ENCODE data around the gene TNF. TPM values are rescaled to one million over a fixed set of nuclear protein-coding genes. Genes with fewer than 3 reads are reported as not detected.
A peak's percentile ranks its signal among the peaks of the same experiment; 100 is the strongest.

Gene TNF
- total RNA-seq (2021) (0.23 to 0.46 TPM (median 0.31 TPM) in 3 replicates), Bru-seq, nascent RNA (percentile 11 among the genes with signal in this experiment)
- long read RNA-seq, experiment 1: 0 reads
- long read RNA-seq, experiment 2: 0 reads
- long read RNA-seq, experiment 3: 0 reads

DNA sequence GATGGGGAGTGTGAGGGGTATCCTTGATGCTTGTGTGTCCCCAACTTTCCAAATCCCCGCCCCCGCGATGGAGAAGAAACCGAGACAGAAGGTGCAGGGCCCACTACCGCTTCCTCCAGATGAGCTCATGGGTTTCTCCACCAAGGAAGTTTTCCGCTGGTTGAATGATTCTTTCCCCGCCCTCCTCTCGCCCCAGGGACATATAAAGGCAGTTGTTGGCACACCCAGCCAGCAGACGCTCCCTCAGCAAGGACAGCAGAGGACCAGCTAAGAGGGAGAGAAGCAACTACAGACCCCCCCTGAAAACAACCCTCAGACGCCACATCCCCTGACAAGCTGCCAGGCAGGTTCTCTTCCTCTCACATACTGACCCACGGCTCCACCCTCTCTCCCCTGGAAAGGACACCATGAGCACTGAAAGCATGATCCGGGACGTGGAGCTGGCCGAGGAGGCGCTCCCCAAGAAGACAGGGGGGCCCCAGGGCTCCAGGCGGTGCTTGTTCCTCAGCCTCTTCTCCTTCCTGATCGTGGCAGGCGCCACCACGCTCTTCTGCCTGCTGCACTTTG, at the start of gene TNF:
Gene TNF (plus strand): TSS at position 231 of the 567 bp plus-strand sequence. CDS start 177 bp downstream, at position 408.
- DNase-seq (ENCODE audit: low spot score): no peak
- Mint-ChIP-seq H3K4me1 (peaks cover 29% of the 10 kb centered on the region), H3K27ac (no peak within 1 kb of the TSS), H3K36me3 (no peaks in the 10 kb centered on the region), H3K27me3 (ENCODE audit: low read depth) (peaks cover 40% of the 10 kb centered on the region), H3K9me3 (no peaks in the 10 kb centered on the region), H3K4me3 (no peak within 1 kb of the TSS)
- ChIA-PET POLR2A (interaction anchor here (1.1 kb wide), 1 partner anchor 29 kb away, joined by 3 read pairs; the partner anchor contains the start of gene ATP6V1G2), CTCF (interaction anchor here (0.6 to 15.1 kb wide), 7 partner anchors 10 to 133 kb away, joined by 3 to 293 read pairs (median 21); partner anchors contain the start of genes ATP6V1G2, LST1, NCR3 and NFKBIL1)
- no peak for TF ChIP-seq CREB1 (CRISPR knock-in tag; IDR thresholded peaks at IDR 0.05)
- no peak for TF ChIP-seq PRDM15 (CRISPR knock-in tag; IDR thresholded peaks at IDR 0.05)
- TF ChIP-seq, protein P1, sequence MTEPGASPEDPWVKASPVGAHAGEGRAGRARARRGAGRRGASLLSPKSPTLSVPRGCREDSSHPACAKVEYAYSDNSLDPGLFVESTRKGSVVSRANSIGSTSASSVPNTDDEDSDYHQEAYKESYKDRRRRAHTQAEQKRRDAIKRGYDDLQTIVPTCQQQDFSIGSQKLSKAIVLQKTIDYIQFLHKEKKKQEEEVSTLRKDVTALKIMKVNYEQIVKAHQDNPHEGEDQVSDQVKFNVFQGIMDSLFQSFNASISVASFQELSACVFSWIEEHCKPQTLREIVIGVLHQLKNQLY (CRISPR knock-in tag; IDR thresholded peaks at IDR 0.05): no peak
- no peak for TF ChIP-seq FOXP1 (CRISPR knock-in tag; IDR thresholded peaks at IDR 0.05; ENCODE audit: borderline replicate concordance)
- TF ChIP-seq, protein P2, sequence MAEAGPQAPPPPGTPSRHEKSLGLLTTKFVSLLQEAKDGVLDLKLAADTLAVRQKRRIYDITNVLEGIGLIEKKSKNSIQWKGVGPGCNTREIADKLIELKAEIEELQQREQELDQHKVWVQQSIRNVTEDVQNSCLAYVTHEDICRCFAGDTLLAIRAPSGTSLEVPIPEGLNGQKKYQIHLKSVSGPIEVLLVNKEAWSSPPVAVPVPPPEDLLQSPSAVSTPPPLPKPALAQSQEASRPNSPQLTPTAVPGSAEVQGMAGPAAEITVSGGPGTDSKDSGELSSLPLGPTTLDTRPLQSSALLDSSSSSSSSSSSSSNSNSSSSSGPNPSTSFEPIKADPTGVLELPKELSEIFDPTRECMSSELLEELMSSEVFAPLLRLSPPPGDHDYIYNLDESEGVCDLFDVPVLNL (CRISPR knock-in tag; IDR thresholded peaks at IDR 0.05; ENCODE audit: borderline replicate concordance, low read depth): no peak
- no peak for TF ChIP-seq CTCF (IDR thresholded peaks at IDR 0.05)
- TF ChIP-seq, protein P3, sequence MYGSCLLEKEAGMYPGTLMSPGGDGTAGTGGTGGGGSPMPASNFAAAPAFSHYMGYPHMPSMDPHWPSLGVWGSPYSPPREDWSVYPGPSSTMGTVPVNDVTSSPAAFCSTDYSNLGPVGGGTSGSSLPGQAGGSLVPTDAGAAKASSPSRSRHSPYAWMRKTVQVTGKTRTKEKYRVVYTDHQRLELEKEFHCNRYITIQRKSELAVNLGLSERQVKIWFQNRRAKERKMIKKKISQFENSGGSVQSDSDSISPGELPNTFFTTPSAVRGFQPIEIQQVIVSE (CRISPR knock-in tag; IDR thresholded peaks at IDR 0.05; ENCODE audit: borderline replicate concordance): no peak
- no peak for TF ChIP-seq ZNF317 (CRISPR knock-in tag; IDR thresholded peaks at IDR 0.05; ENCODE audit: borderline replicate concordance, low read depth)
- no peak for TF ChIP-seq EMX1 (CRISPR knock-in tag; IDR thresholded peaks at IDR 0.05)
- TF ChIP-seq, protein P4, sequence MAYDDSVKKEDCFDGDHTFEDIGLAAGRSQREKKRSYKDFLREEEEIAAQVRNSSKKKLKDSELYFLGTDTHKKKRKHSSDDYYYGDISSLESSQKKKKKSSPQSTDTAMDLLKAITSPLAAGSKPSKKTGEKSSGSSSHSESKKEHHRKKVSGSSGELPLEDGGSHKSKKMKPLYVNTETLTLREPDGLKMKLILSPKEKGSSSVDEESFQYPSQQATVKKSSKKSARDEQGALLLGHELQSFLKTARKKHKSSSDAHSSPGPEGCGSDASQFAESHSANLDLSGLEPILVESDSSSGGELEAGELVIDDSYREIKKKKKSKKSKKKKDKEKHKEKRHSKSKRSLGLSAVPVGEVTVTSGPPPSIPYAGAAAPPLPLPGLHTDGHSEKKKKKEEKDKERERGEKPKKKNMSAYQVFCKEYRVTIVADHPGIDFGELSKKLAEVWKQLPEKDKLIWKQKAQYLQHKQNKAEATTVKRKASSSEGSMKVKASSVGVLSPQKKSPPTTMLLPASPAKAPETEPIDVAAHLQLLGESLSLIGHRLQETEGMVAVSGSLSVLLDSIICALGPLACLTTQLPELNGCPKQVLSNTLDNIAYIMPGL (CRISPR knock-in tag; IDR thresholded peaks at IDR 0.05): no peak
- no peak for ATAC-seq

- H3K9me3 Mint-ChIP-seq: no peaks in the 10 kb centered on the region
- no peak for ATAC-seq
- H3K4me1 Mint-ChIP-seq: peaks cover 26% of the 10 kb centered on the region
- TF ChIP-seq USF1 (CRISPR knock-in tag; IDR thresholded peaks at IDR 0.05): no peak
- TF ChIP-seq, protein P5, sequence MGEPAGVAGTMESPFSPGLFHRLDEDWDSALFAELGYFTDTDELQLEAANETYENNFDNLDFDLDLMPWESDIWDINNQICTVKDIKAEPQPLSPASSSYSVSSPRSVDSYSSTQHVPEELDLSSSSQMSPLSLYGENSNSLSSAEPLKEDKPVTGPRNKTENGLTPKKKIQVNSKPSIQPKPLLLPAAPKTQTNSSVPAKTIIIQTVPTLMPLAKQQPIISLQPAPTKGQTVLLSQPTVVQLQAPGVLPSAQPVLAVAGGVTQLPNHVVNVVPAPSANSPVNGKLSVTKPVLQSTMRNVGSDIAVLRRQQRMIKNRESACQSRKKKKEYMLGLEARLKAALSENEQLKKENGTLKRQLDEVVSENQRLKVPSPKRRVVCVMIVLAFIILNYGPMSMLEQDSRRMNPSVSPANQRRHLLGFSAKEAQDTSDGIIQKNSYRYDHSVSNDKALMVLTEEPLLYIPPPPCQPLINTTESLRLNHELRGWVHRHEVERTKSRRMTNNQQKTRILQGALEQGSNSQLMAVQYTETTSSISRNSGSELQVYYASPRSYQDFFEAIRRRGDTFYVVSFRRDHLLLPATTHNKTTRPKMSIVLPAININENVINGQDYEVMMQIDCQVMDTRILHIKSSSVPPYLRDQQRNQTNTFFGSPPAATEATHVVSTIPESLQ (CRISPR knock-in tag; IDR thresholded peaks at IDR 0.05): no peak
- TF ChIP-seq, protein P6, sequence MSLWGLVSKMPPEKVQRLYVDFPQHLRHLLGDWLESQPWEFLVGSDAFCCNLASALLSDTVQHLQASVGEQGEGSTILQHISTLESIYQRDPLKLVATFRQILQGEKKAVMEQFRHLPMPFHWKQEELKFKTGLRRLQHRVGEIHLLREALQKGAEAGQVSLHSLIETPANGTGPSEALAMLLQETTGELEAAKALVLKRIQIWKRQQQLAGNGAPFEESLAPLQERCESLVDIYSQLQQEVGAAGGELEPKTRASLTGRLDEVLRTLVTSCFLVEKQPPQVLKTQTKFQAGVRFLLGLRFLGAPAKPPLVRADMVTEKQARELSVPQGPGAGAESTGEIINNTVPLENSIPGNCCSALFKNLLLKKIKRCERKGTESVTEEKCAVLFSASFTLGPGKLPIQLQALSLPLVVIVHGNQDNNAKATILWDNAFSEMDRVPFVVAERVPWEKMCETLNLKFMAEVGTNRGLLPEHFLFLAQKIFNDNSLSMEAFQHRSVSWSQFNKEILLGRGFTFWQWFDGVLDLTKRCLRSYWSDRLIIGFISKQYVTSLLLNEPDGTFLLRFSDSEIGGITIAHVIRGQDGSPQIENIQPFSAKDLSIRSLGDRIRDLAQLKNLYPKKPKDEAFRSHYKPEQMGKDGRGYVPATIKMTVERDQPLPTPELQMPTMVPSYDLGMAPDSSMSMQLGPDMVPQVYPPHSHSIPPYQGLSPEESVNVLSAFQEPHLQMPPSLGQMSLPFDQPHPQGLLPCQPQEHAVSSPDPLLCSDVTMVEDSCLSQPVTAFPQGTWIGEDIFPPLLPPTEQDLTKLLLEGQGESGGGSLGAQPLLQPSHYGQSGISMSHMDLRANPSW (CRISPR knock-in tag; conservative IDR thresholded peaks at IDR 0.05; ENCODE audit: low read depth): no peak
Observed at GRCh38 chr6:31525932-31526591, 49.3 kb upstream of the TNF start.

More at GRCh38 chr6:31525932-31526591, 49.3 kb upstream of the TNF start:
- Mint-ChIP-seq H3K4me3 (no peak overlapping the region), H3K36me3 (peaks cover 16% of the 10 kb centered on the region), H3K27ac (no peak overlapping the region), H3K27me3 (ENCODE audit: low read depth) (no peaks in the 10 kb centered on the region)
- no peak for DNase-seq (ENCODE audit: low spot score)
- CTCF ChIA-PET: interaction anchor here (1.0 kb wide), 1 partner anchor 84 kb away, joined by 4 read pairs; no protein-coding TSS in a partner anchor
- POLR2A ChIA-PET: interaction anchor here (0.6 kb wide), 1 partner anchor 69 kb away, joined by 3 read pairs; no protein-coding TSS in a partner anchor
